Measurements from ENCODE around the gene PRLHR. TPM values are rescaled to one million over a fixed set of nuclear protein-coding genes. Genes with fewer than 3 reads are reported as not detected.

The PRLHR gene
- total RNA-seq, 1 experiment from 2014 or later, result not detected

GRCh38 chr10:118610577-118610976, 15.1 kb upstream of the PRLHR start:
- Mint-ChIP-seq H3K27ac (no peak overlapping the region), H3K36me3 (0 out of 2 replicates have a peak, but pooled peaks cover 2% of the 10 kb centered on the region), H3K4me1 (0 out of 2 replicates have a peak, but pooled peaks cover 3% of the 10 kb centered on the region), H3K4me3 (no peak overlapping the region), H3K9me3 (peaks cover 9% of the 10 kb centered on the region), H3K27me3 (ENCODE audit: low read depth) (peaks cover 6% of the 10 kb centered on the region)
- no peak for TF ChIP-seq SOX15 (CRISPR knock-in tag; IDR thresholded peaks at IDR 0.05)
- TF ChIP-seq PREB (CRISPR knock-in tag; IDR thresholded peaks at IDR 0.05; ENCODE audit: borderline replicate concordance), result no peak
- no peak for TF ChIP-seq PRRX2 (CRISPR knock-in tag; IDR thresholded peaks at IDR 0.05)
- no peak for TF ChIP-seq CREB1 (CRISPR knock-in tag; IDR thresholded peaks at IDR 0.05)
- no peak for TF ChIP-seq AFF4 (CRISPR knock-in tag; IDR thresholded peaks at IDR 0.05; ENCODE audit: borderline replicate concordance)
- no peak for TF ChIP-seq GABPB1 (CRISPR knock-in tag; IDR thresholded peaks at IDR 0.05)
- TF ChIP-seq, protein P1, sequence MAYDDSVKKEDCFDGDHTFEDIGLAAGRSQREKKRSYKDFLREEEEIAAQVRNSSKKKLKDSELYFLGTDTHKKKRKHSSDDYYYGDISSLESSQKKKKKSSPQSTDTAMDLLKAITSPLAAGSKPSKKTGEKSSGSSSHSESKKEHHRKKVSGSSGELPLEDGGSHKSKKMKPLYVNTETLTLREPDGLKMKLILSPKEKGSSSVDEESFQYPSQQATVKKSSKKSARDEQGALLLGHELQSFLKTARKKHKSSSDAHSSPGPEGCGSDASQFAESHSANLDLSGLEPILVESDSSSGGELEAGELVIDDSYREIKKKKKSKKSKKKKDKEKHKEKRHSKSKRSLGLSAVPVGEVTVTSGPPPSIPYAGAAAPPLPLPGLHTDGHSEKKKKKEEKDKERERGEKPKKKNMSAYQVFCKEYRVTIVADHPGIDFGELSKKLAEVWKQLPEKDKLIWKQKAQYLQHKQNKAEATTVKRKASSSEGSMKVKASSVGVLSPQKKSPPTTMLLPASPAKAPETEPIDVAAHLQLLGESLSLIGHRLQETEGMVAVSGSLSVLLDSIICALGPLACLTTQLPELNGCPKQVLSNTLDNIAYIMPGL (CRISPR knock-in tag; IDR thresholded peaks at IDR 0.05), result no peak
- TF ChIP-seq, protein P2, sequence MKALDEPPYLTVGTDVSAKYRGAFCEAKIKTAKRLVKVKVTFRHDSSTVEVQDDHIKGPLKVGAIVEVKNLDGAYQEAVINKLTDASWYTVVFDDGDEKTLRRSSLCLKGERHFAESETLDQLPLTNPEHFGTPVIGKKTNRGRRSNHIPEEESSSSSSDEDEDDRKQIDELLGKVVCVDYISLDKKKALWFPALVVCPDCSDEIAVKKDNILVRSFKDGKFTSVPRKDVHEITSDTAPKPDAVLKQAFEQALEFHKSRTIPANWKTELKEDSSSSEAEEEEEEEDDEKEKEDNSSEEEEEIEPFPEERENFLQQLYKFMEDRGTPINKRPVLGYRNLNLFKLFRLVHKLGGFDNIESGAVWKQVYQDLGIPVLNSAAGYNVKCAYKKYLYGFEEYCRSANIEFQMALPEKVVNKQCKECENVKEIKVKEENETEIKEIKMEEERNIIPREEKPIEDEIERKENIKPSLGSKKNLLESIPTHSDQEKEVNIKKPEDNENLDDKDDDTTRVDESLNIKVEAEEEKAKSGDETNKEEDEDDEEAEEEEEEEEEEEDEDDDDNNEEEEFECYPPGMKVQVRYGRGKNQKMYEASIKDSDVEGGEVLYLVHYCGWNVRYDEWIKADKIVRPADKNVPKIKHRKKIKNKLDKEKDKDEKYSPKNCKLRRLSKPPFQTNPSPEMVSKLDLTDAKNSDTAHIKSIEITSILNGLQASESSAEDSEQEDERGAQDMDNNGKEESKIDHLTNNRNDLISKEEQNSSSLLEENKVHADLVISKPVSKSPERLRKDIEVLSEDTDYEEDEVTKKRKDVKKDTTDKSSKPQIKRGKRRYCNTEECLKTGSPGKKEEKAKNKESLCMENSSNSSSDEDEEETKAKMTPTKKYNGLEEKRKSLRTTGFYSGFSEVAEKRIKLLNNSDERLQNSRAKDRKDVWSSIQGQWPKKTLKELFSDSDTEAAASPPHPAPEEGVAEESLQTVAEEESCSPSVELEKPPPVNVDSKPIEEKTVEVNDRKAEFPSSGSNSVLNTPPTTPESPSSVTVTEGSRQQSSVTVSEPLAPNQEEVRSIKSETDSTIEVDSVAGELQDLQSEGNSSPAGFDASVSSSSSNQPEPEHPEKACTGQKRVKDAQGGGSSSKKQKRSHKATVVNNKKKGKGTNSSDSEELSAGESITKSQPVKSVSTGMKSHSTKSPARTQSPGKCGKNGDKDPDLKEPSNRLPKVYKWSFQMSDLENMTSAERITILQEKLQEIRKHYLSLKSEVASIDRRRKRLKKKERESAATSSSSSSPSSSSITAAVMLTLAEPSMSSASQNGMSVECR (CRISPR knock-in tag; IDR thresholded peaks at IDR 0.05; ENCODE audit: borderline replicate concordance), result no peak
- no peak for TF ChIP-seq ZNF532 (CRISPR knock-in tag; IDR thresholded peaks at IDR 0.05; ENCODE audit: borderline replicate concordance)
- TF ChIP-seq CREM (CRISPR knock-in tag; IDR thresholded peaks at IDR 0.05), result no peak
- DNase-seq (ENCODE audit: low spot score) (no peak), ATAC-seq (no peak)
- ChIA-PET CTCF (no interaction called here), POLR2A (no interaction called here)
